A673 (cell line): ENCODE data around the gene CTSD.

Experiments used
- EZH2 ChIP-seq: fragments of 200-600 bp; sonication (generic); IDR thresholded peaks from 2 replicates; pipeline ENCODE4 v1.6.1; 2017; ENCODE audit warnings: borderline replicate concordance, low read depth, mild to moderate bottlenecking, mixed read lengths, antibody characterized with exemption, low read length; ENCODE audit not compliant: poor library complexity, severe bottlenecking
- TF ChIP-seq, protein P1 (sequence below): fragments of 300-800, 200-600 bp; sonication (generic); conservative IDR thresholded peaks from 2 replicates; pipeline ENCODE4 v1.5.1; 2017; ENCODE audit warnings: low read depth, mild to moderate bottlenecking, antibody characterized with exemption, low read length, moderate library complexity, mixed read lengths

- TF ChIP-seq, protein P1, sequence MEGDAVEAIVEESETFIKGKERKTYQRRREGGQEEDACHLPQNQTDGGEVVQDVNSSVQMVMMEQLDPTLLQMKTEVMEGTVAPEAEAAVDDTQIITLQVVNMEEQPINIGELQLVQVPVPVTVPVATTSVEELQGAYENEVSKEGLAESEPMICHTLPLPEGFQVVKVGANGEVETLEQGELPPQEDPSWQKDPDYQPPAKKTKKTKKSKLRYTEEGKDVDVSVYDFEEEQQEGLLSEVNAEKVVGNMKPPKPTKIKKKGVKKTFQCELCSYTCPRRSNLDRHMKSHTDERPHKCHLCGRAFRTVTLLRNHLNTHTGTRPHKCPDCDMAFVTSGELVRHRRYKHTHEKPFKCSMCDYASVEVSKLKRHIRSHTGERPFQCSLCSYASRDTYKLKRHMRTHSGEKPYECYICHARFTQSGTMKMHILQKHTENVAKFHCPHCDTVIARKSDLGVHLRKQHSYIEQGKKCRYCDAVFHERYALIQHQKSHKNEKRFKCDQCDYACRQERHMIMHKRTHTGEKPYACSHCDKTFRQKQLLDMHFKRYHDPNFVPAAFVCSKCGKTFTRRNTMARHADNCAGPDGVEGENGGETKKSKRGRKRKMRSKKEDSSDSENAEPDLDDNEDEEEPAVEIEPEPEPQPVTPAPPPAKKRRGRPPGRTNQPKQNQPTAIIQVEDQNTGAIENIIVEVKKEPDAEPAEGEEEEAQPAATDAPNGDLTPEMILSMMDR, result no peak
- no peak for TF ChIP-seq EZH2
Observed at GRCh38 chr11:1779806-1780699, 16.3 kb upstream of the CTSD start.
